Measurements from ENCODE around the gene SERF2.

DNA sequence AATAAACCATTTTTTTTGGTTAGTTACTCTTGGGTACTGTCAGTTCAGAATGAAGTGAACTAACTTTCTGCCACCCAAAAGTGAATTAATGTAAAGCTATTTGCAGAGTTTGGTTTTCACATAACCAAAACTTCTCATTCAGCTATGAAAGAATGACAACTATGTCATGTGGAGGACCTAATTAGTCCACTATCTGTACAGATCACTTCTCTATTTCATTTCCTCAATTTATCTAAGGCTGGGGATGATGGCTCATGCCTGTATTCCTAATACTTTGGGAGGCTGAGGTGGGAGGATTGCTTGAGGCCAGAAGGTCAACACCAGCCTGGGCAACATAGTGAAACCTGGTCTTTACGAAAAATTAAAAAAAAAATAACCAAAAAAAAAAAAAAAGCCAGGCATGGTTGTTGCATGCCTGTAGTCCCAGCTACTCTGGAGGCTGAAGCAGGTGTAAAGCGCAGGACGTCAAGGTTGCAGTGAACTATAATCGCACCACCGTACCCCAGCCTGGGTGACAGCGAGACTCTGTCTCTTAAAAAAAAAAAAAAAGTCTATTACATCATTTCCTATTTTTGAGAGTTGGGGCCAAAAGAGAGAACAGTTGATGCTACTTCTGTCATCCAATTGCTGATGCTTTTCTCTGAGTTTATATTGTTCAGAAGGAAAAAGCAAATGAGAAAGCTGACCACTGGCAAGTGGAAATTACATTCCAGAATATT is 17.0 kb downstream of the SERF2 start:
- TF ChIP-seq, protein P1, sequence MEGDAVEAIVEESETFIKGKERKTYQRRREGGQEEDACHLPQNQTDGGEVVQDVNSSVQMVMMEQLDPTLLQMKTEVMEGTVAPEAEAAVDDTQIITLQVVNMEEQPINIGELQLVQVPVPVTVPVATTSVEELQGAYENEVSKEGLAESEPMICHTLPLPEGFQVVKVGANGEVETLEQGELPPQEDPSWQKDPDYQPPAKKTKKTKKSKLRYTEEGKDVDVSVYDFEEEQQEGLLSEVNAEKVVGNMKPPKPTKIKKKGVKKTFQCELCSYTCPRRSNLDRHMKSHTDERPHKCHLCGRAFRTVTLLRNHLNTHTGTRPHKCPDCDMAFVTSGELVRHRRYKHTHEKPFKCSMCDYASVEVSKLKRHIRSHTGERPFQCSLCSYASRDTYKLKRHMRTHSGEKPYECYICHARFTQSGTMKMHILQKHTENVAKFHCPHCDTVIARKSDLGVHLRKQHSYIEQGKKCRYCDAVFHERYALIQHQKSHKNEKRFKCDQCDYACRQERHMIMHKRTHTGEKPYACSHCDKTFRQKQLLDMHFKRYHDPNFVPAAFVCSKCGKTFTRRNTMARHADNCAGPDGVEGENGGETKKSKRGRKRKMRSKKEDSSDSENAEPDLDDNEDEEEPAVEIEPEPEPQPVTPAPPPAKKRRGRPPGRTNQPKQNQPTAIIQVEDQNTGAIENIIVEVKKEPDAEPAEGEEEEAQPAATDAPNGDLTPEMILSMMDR (IDR thresholded peaks at IDR 0.05): no peak
- TF ChIP-seq POLR2AphosphoS5 (IDR thresholded peaks at IDR 0.05) (no peak), POLR2A (IDR thresholded peaks at IDR 0.05) (no peak)
